ENCODE results near the gene ANKMY2.
"Not testable (repeated sequence)": the region's sequence is repeated elsewhere in the genome, so short reads cannot be mapped to it uniquely, and the experiment has no call there.

The ANKMY2 gene

DNA sequence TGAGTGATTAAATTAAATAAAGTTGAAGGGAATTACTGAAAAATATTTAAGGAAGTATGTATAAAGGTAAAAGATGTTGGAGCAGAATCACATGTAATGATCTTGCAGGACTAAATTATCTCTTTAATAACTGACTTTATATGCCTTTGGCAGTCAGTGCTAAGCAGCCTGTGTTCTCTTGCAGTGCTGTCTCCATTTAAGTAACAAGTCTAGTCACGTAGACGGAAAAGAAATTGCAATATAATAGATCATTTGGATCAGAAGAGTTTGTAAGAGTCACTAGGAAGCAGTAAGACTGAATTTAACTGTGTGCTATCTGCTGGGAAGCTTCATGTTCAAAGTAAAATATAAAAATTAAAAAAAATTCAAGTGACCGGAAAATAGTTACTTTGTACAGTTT is 21.8 kb upstream of the ANKMY2 start:
- DNase-seq (ENCODE audit: low read depth) = no peak
- TF ChIP-seq, protein P1, sequence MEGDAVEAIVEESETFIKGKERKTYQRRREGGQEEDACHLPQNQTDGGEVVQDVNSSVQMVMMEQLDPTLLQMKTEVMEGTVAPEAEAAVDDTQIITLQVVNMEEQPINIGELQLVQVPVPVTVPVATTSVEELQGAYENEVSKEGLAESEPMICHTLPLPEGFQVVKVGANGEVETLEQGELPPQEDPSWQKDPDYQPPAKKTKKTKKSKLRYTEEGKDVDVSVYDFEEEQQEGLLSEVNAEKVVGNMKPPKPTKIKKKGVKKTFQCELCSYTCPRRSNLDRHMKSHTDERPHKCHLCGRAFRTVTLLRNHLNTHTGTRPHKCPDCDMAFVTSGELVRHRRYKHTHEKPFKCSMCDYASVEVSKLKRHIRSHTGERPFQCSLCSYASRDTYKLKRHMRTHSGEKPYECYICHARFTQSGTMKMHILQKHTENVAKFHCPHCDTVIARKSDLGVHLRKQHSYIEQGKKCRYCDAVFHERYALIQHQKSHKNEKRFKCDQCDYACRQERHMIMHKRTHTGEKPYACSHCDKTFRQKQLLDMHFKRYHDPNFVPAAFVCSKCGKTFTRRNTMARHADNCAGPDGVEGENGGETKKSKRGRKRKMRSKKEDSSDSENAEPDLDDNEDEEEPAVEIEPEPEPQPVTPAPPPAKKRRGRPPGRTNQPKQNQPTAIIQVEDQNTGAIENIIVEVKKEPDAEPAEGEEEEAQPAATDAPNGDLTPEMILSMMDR (IDR thresholded peaks at IDR 0.05; ENCODE audit: low read depth, low read length) = no peak
- TF ChIP-seq, protein P2, sequence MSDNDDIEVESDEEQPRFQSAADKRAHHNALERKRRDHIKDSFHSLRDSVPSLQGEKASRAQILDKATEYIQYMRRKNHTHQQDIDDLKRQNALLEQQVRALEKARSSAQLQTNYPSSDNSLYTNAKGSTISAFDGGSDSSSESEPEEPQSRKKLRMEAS (IDR thresholded peaks at IDR 0.05; ENCODE audit: low read depth, low read length) = no peak
- TF ChIP-seq POLR2A (IDR thresholded peaks at IDR 0.05; ENCODE audit: extremely low read depth, insufficient read length) (no peak), MYC (IDR thresholded peaks at IDR 0.05; ENCODE audit: low read depth, low read length) (no peak)
- no peak overlapping the region for H3K4me3 ChIP-seq (ENCODE audit: low read depth, low read length)

DNA sequence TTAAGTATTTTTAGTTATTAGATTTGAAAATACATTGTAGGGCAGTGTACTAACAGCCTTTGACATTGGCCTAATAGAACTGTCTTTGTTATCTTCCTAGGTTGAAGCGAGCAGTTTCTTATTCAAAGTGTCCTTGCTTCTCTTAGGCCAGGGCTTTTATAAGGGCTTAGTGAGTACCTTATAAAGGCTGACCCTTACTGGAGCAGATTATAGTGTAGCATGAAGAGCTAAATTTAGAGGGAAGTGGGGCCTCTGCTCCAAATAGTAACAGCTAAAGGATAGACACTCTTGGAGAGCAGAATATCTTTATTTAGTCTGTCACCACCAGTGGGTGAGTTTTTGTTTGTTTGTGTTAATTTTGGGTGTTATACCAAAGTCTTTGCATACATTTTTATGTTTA is 16.4 kb upstream of the ANKMY2 start:
- no peak for TF ChIP-seq POLR2A (IDR thresholded peaks at IDR 0.05; ENCODE audit: extremely low read depth, insufficient read length)
- no peak for TF ChIP-seq MYC (IDR thresholded peaks at IDR 0.05; ENCODE audit: low read depth, low read length)
- TF ChIP-seq, protein P1 (IDR thresholded peaks at IDR 0.05; ENCODE audit: low read depth, low read length) = no peak
- TF ChIP-seq, protein P2 (IDR thresholded peaks at IDR 0.05; ENCODE audit: low read depth, low read length) = no peak; the same call in 1 of the 2 replicates
- H3K4me3 ChIP-seq (ENCODE audit: low read depth, low read length) = no peak overlapping the region
- peak; percentile 39 for DNase-seq (ENCODE audit: low read depth)

DNA sequence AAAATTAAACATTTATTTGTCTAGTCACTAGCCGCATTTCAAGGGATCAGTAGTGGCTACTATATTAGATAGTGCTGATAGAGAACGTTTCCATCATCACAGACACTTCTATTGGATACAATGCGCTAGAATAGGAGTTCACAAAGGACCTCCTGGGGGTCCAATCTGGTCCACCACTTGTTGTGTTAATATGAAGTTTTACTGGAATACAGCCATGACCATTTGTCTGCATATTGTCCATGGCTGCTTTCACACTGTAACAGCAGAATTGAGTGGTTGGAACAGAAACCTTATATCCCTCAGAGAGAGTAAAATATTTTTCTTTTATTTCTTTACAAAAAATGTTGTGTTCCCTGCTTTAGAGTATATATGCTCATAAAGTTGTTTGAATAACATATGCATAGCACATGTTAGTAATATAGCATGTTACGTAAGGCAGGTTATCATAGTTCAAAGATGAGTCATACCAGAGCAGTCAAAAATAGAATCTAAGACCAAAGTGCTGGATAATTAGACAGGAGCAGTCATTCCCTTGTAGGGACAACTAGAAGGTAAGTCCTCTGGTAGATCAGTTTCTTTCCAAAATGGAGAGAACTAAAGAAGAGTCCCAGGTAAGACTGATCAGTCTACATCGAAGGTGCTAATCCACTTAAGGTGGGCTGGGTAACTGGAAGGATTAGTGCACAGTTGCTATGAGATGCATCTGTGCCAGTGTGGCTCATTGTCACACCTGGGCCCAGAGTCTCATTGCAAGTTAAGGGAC is 15.3 kb upstream of the ANKMY2 start:
- peak; percentile 92 for TF ChIP-seq MYC (IDR thresholded peaks at IDR 0.05; ENCODE audit: low read depth, low read length)
- TF ChIP-seq, protein P2 (IDR thresholded peaks at IDR 0.05; ENCODE audit: low read depth, low read length) = peak; percentile 85
- TF ChIP-seq, protein P1 (IDR thresholded peaks at IDR 0.05; ENCODE audit: low read depth, low read length) = no peak
- no peak overlapping the region for H3K4me3 ChIP-seq (ENCODE audit: low read depth, low read length)
- DNase-seq (ENCODE audit: low read depth) = peak; percentile 75

DNA sequence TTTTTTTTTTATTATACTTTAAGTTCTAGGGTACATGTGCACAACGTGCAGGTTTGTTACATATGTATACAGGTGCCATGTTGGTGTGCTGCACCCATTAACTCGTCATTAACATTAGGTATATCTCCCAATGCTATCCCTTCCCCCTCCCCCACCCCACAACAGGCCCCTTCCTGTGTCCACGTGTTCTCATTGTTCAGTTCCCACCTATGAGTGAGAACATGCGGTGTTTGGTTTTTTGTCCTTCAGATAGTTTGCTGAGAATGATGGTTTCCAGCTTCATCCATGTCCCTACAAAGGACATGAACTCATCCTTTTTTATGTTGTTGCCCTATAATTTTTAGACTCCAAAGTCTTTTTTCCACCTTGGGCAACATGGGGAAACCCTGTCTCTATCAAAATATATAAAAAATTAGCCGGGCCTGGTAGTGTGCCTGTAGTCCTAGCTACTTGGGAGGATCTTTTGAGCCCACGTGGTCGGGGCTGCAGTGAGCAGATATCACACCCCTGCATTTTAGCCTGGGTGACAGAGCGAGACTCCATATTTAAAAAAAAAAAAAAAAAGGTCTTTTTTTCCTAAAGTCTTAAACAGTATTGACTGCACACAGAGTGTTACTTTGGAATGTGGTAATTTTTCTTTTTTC is 14.4 kb upstream of the ANKMY2 start:
- peak; percentile 34 for DNase-seq (ENCODE audit: low read depth)
- H3K4me3 ChIP-seq (ENCODE audit: low read depth, low read length) = not testable (repeated sequence)

DNA sequence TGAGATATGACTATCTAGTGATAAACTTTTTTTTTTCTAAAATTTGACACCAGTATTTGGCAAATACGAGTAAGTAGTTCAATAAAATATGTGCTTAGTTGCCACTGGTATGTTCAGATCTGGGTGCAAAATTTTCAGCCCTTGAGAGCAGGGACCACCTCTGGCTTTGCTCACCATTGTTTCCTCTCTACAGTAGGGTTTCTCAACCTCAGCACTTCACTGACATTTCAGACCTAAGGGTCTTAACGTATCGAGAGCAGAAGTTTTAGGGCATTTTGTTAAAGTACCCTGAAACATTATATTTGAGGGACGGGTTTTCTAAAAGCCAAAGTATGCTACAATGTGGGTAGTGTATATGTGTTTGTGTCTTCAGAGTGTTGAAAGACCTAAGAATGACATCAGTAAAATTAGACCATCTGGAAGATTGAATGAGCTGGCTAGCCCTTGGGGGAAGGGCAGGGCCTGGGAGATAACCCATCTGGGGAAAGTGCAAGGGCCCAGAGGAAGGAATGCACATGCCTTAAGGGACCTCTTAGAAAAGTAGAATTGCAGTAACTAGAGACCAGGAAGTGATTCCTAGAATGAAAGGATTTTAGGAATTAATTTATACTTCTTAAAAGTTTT is 12.2 kb upstream of the ANKMY2 start:
- DNase-seq (ENCODE audit: low read depth) = peak; percentile 79
- H3K4me3 ChIP-seq (ENCODE audit: low read depth, low read length) = no peak overlapping the region
- TF ChIP-seq, protein P2 (IDR thresholded peaks at IDR 0.05; ENCODE audit: low read depth, low read length) = 0 out of 2 replicates have a peak, but pooled peaks have one; percentile 7
- TF ChIP-seq, protein P1 (IDR thresholded peaks at IDR 0.05; ENCODE audit: low read depth, low read length) = no peak
- TF ChIP-seq MYC (IDR thresholded peaks at IDR 0.05; ENCODE audit: low read depth, low read length) (peak; percentile 71), POLR2A (IDR thresholded peaks at IDR 0.05; ENCODE audit: extremely low read depth, insufficient read length) (no peak)

DNA sequence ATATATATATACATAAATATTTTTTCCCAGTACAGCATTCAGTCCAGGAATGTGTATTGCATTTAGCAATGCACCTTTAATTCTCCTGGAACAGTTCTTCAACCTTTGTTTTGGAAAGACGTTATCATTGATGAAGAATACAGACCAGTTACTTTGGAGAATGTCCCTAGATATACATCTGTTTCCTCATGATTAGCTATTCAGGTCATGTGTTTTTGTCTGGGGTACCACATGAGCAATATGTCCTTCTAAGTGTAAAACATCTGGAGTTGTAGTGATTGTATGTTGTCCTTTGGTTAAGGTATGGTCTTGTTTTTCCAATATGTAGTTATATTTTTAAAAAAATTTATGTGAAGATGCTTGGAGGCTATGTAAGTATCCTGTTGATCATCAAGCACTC is 10.6 kb upstream of the ANKMY2 start:
- H3K4me3 ChIP-seq (ENCODE audit: low read depth, low read length) = no peak overlapping the region
- TF ChIP-seq MYC (IDR thresholded peaks at IDR 0.05; ENCODE audit: low read depth, low read length) = no peak
- TF ChIP-seq, protein P1 (IDR thresholded peaks at IDR 0.05; ENCODE audit: low read depth, low read length) = no peak
- TF ChIP-seq POLR2A (IDR thresholded peaks at IDR 0.05; ENCODE audit: extremely low read depth, insufficient read length) = no peak
- TF ChIP-seq, protein P2 (IDR thresholded peaks at IDR 0.05; ENCODE audit: low read depth, low read length) = no peak
- DNase-seq (ENCODE audit: low read depth) = no peak

Data from NB4 (cell line).